ENCODE measurements around the gene RPL36.

Gene RPL36

GRCh38 chr19:5676772-5677105 is 13.4 kb upstream of the RPL36 start:
- ATAC-seq = no peak
- TF ChIP-seq TOX (CRISPR knock-in tag; IDR thresholded peaks at IDR 0.05; ENCODE audit: borderline replicate concordance) (no peak), ZNF70 (CRISPR knock-in tag; IDR thresholded peaks at IDR 0.05) (no peak), ZFP3 (CRISPR knock-in tag; IDR thresholded peaks at IDR 0.05) (no peak), CSRNP3 (CRISPR knock-in tag; IDR thresholded peaks at IDR 0.05) (no peak), BACH2 (CRISPR knock-in tag; IDR thresholded peaks at IDR 0.05; ENCODE audit: borderline replicate concordance) (no peak), GLIS3 (CRISPR knock-in tag; IDR thresholded peaks at IDR 0.05) (no peak), CREB5 (CRISPR knock-in tag; IDR thresholded peaks at IDR 0.05; ENCODE audit: low read depth) (no peak), ZC3H10 (CRISPR knock-in tag; IDR thresholded peaks at IDR 0.05) (no peak)

GRCh38 chr19:5677136-5677535 is 13.0 kb upstream of the RPL36 start:
- ATAC-seq = no peak
- TF ChIP-seq ARNTL (CRISPR knock-in tag; IDR thresholded peaks at IDR 0.05; ENCODE audit: borderline replicate concordance, low read depth) (no peak), CREB5 (CRISPR knock-in tag; IDR thresholded peaks at IDR 0.05; ENCODE audit: low read depth) (no peak), POU6F1 (CRISPR knock-in tag; IDR thresholded peaks at IDR 0.05; ENCODE audit: borderline replicate concordance, low read depth) (no peak), CSRNP3 (CRISPR knock-in tag; IDR thresholded peaks at IDR 0.05) (no peak), PATZ1 (CRISPR knock-in tag; IDR thresholded peaks at IDR 0.05; ENCODE audit: borderline replicate concordance) (no peak), ZNF8 (CRISPR knock-in tag; IDR thresholded peaks at IDR 0.05) (no peak), RARB (CRISPR knock-in tag; IDR thresholded peaks at IDR 0.05) (no peak), TSHZ2 (CRISPR knock-in tag; IDR thresholded peaks at IDR 0.05) (no peak), ZFP30 (CRISPR knock-in tag; IDR thresholded peaks at IDR 0.05) (no peak), ESRRG (CRISPR knock-in tag; IDR thresholded peaks at IDR 0.05) (no peak)

- no peak for ATAC-seq
- TF ChIP-seq PPARA (CRISPR knock-in tag; IDR thresholded peaks at IDR 0.05; ENCODE audit: borderline replicate concordance) = no peak
- no peak for TF ChIP-seq ZC3H10 (CRISPR knock-in tag; IDR thresholded peaks at IDR 0.05)
- no peak for TF ChIP-seq ZFP3 (CRISPR knock-in tag; IDR thresholded peaks at IDR 0.05)
- no peak for TF ChIP-seq TOX (CRISPR knock-in tag; IDR thresholded peaks at IDR 0.05; ENCODE audit: borderline replicate concordance)
- TF ChIP-seq ARNTL (CRISPR knock-in tag; IDR thresholded peaks at IDR 0.05; ENCODE audit: borderline replicate concordance, low read depth) = no peak
- TF ChIP-seq ESRRG (CRISPR knock-in tag; IDR thresholded peaks at IDR 0.05) = no peak
- TF ChIP-seq ZNF8 (CRISPR knock-in tag; IDR thresholded peaks at IDR 0.05) = no peak
- TF ChIP-seq ISL1 (CRISPR knock-in tag; IDR thresholded peaks at IDR 0.05) = no peak
- no peak for TF ChIP-seq TSHZ2 (CRISPR knock-in tag; IDR thresholded peaks at IDR 0.05)
- TF ChIP-seq OSR1 (CRISPR knock-in tag; IDR thresholded peaks at IDR 0.05) = no peak
- TF ChIP-seq CSRNP3 (CRISPR knock-in tag; IDR thresholded peaks at IDR 0.05) = no peak
- TF ChIP-seq ZFP30 (CRISPR knock-in tag; IDR thresholded peaks at IDR 0.05) = no peak
Observed at GRCh38 chr19:5677580-5677979, 12.5 kb upstream of the RPL36 start.

Measured in SK-N-SH treated with all-trans-retinoic acid at 6 μM for 48 hours (cell line).